K562 (cell line): Measurements from ENCODE around the gene DTX3. TPM values are rescaled to one million over a fixed set of nuclear protein-coding genes. Genes with fewer than 3 reads are reported as not detected.

Experiments
- ATAC-seq: fragments of 200-7000 bp; cut with Tn5 transposase; 3 replicates; pipeline ENCODE4 v1.9.1; 2020; ENCODE audit warnings: moderate library complexity
- BruUV-seq: library from RNA; stranded (reverse); fragments of 400-500 nt; replicated peaks from 2 replicates; lab custom pipeline; 2021; lab: Mats Ljungman, UMichigan
- CTCF ChIA-PET: fragments of 300-600 bp; formaldehyde crosslinking; extraction: SDS; loops from one replicate; lab custom pipeline; 2021; ENCODE audit warnings: low intra/inter-chr PET ratio; lab: Yijun Ruan, JAX
- POLR2A ChIA-PET: fragments of 300-600, 350-650 bp; sonication (Branson Sonifier 250); formaldehyde crosslinking; extraction: SDS; loops from one replicate; lab custom pipeline; 2021; ENCODE audit warnings: antibody characterized with exemption, inconsistent platforms; lab: Yijun Ruan, JAX
- DNase-seq, 4 experiments: peaks; one replicate each; pipeline versions ENCODE4 v3.0.0 to v3.0.0-alpha.2; 2011 to 2018; ENCODE audit warnings: low spot score in 3 of 4, mixed read lengths in 3 of 4; ENCODE audit errors: extremely low read depth in 1 of 4
- FAIRE-seq: peaks from 2 replicates; lab custom pipeline; 2011; peaks lifted over from hg19 to GRCh38; lab: Jason Lieb, UNC
- H2AFZ ChIP-seq: 2 replicates; pipeline ENCODE4 v1.6.0; 2011; ENCODE audit warnings: low read depth, low read length, control low read depth, inconsistent platforms
- H3K27ac ChIP-seq: fragments of 200-600 bp; 3 replicates; pipeline ENCODE4 v1.8.0; 2011; ENCODE audit warnings: low read depth, mild to moderate bottlenecking, control low read depth, inconsistent platforms, low read length, moderate library complexity, mixed read lengths; ENCODE audit errors: extremely low read depth
- H3K27me3 ChIP-seq, 2 experiments: fragments of 300-600 bp in 1 of 2; 2 replicates in 1 of 2; 3 replicates in 1 of 2; pipeline versions ENCODE4 v1.6.0 to v1.8.0; 2011; ENCODE audit warnings: inconsistent platforms in 2 of 2, low read length in 2 of 2, mild to moderate bottlenecking in 1 of 2, mixed read lengths in 1 of 2, moderate library complexity in 1 of 2; ENCODE audit not compliant: control insufficient read depth in 2 of 2, insufficient read depth in 2 of 2
- H3K36me3 ChIP-seq: fragments of 300-600 bp; 3 replicates; pipeline ENCODE4 v1.8.0; 2011; ENCODE audit warnings: mild to moderate bottlenecking, low read length, inconsistent platforms; ENCODE audit not compliant: control insufficient read depth, insufficient read depth
- H3K4me1 ChIP-seq, 2 experiments: fragments of 200-600 bp in 1 of 2; replicated peaks in 1 of 2; 2 replicates in 1 of 2; 3 replicates in 1 of 2; pipeline versions ENCODE4 v1.5.1 to v1.8.0; 2011; ENCODE audit warnings: inconsistent platforms in 2 of 2, low read length in 2 of 2, mild to moderate bottlenecking in 1 of 2, mixed read lengths in 1 of 2, moderate library complexity in 1 of 2; ENCODE audit not compliant: control insufficient read depth in 2 of 2, insufficient read depth in 2 of 2
- H3K4me2 ChIP-seq: 2 replicates; pipeline ENCODE4 v1.6.1; 2011; ENCODE audit warnings: low read length, control low read depth, inconsistent platforms, mixed read lengths; ENCODE audit not compliant: insufficient read depth
- H3K4me3 ChIP-seq: fragments of 200-600 bp; sonication (generic), shearing (Covaris generic); 2 replicates; pipeline ENCODE4 v1.5.1; 2016; ENCODE audit warnings: control low read depth, inconsistent platforms
- H3K79me2 ChIP-seq: fragments of 200-600 bp; 3 replicates; pipeline ENCODE4 v1.8.0; 2011; ENCODE audit warnings: low read length, inconsistent platforms; ENCODE audit not compliant: control insufficient read depth, insufficient read depth
- H3K9ac ChIP-seq, 2 experiments: 2 replicates each; pipeline versions ENCODE4 v1.6.0 to v1.6.1; 2011; ENCODE audit warnings: low read depth in 2 of 2, low read length in 2 of 2, control low read depth in 1 of 2, inconsistent platforms in 1 of 2, mild to moderate bottlenecking in 1 of 2, mixed read lengths in 1 of 2; ENCODE audit not compliant: insufficient read depth in 1 of 2
- H3K9me1 ChIP-seq: one replicate; pipeline ENCODE4 v1.6.0; 2011; ENCODE audit warnings: inconsistent platforms, mild to moderate bottlenecking, low read length, moderate library complexity; ENCODE audit not compliant: control insufficient read depth, insufficient read depth
- H3K9me3 ChIP-seq: replicated peaks from 2 replicates; pipeline ENCODE4 v1.5.1; 2011; ENCODE audit warnings: low read depth, low read length, inconsistent platforms; ENCODE audit not compliant: control insufficient read depth, insufficient read depth
- H4K20me1 ChIP-seq: replicated peaks from 2 replicates; pipeline ENCODE4 v1.6.1; 2011; ENCODE audit warnings: low read length, inconsistent platforms, mixed read lengths; ENCODE audit not compliant: control insufficient read depth, insufficient read depth
- DACH1 ChIP-seq: fragments of 450-650 bp; IDR thresholded peaks from 2 replicates; pipeline ENCODE4 v1.6.1; 2018; ENCODE audit not compliant: partially characterized antibody
- E2F1 ChIP-seq: sonication (generic); formaldehyde crosslinking; IDR thresholded peaks from 2 replicates; pipeline ENCODE4 v1.8.1; 2023; ENCODE audit warnings: mild to moderate bottlenecking, missing genetic modification reagents, moderate library complexity
- PHF20 ChIP-seq: fragments of 450-650 bp; IDR thresholded peaks from 2 replicates; pipeline ENCODE4 v1.6.1; 2018; ENCODE audit not compliant: partially characterized antibody
- SETDB1 ChIP-seq: IDR thresholded peaks from one replicate; pipeline ENCODE4 v1.6.1; 2012; ENCODE audit warnings: low read length, control low read depth, inconsistent platforms
- YY1 ChIP-seq, 3 experiments: IDR thresholded peaks; 2 replicates each; pipeline ENCODE4 v1.6.1; 2011; ENCODE audit warnings: low read length in 2 of 3, mild to moderate bottlenecking in 2 of 3, moderate library complexity in 2 of 3, borderline replicate concordance in 1 of 3, control low read depth in 1 of 3, low read depth in 1 of 3; ENCODE audit not compliant: insufficient read depth in 3 of 3, insufficient replicate concordance in 2 of 3, control insufficient read depth in 1 of 3, insufficient read length in 1 of 3; ENCODE audit errors: extremely low read depth in 1 of 3
- ZFX ChIP-seq: sonication (generic); formaldehyde crosslinking; IDR thresholded peaks from 2 replicates; pipeline ENCODE4 v1.8.0; 2022; ENCODE audit warnings: mild to moderate bottlenecking, missing genetic modification reagents, moderate library complexity
- ZKSCAN1 ChIP-seq: fragments of 150-350 bp; IDR thresholded peaks from 2 replicates; pipeline ENCODE4 v1.6.1; 2016; ENCODE audit warnings: low read depth, low read length
- ZNF778 ChIP-seq: fragments of 450-650 bp; formaldehyde crosslinking; IDR thresholded peaks from 2 replicates; pipeline ENCODE4 v1.4.0; 2020; ENCODE audit warnings: mild to moderate bottlenecking, moderate library complexity
- WGBS: fragments of 100-300 bp; shearing (Covaris generic); methylation state at CpG from one replicate; pipeline ENCODE4 v1.1.6; 2016; ENCODE audit warnings: low coverage, mixed read lengths; ENCODE audit not compliant: insufficient coverage; ENCODE audit errors: missing lambda C conversion rate; 5-methylcytosine and 5-hydroxymethylcytosine counted together
- in situ Hi-C: fragments of 300-500 bp; cut with MboI; formaldehyde crosslinking; loops from 4 replicates; pipeline ENCODE4 v1.15.0; 2018; ENCODE audit warnings: inconsistent platforms, mixed read lengths
- intact Hi-C: fragments of 100-400 bp; cut with micrococcal nuclease; formaldehyde crosslinking; loops from 2 replicates; pipeline ENCODE4 v1.14.2; 2022
- polyA plus RNA-seq, 8 experiments: library from polyadenylated mRNA; depleted of rRNA in 4 of 8; stranded (reverse) in 5 of 8; unstranded in 3 of 8; fragments of >200 nt; fragmentation: Nextera tagmentation in 2 of 8; fragmentation: Illumina TruSeq in 1 of 8; extraction: Ambion mirVana in 2 of 8; extraction: Trizol in 1 of 8; gene quantifications; 2 replicates each; pipeline versions ENCODE4 v1.2.1 to v1.2.3, GENCODE V29; 2011 to 2014; ENCODE audit warnings: inconsistent platforms in 1 of 8, missing spikeins in 1 of 8
- total RNA-seq, 7 experiments: library from RNA; depleted of rRNA in 6 of 7; stranded (reverse); fragments of >200 nt in 6 of 7; fragmentation: Illumina TruSeq in 2 of 7; extraction: Trizol in 2 of 7; gene quantifications; 2 replicates each; pipeline versions ENCODE4 v1.2.1 to v1.2.3, GENCODE V29; 2011 to 2021; ENCODE audit warnings: low replicate concordance in 1 of 7
- TF ChIP-seq, protein P1 (sequence below): fragments of 250-450 bp; sonication (Bioruptor Pico); IDR thresholded peaks from 2 replicates; pipeline ENCODE4 v1.8.0; 2021; ENCODE audit warnings: mild to moderate bottlenecking, moderate library complexity

DTX3 gene
- total and polyA plus RNA-seq, 9 of the 15 experiments (the other 6 are each of a cell fraction or from before 2014, with no cell fraction given): 0.03 to 0.09 (median 0.06) TPM; not detected in 6

DNA sequence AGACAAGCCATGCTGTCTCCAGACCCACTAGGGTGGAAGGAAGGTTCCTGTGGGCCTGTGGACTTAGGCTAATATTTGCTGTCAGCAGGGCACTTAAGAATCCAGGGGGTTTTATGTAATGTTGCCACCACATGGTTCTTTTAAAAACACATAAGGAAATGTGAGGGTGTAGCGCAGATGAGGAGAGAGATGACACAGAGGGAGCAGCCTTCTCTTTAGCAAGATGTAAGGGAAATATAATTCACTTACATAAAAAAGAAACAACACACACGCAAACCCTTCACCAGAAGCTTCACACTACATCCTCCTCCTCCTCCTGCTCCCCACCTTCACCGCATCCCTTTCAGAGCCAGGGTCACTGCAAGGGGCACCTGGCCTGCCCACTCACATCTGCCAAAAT is 18.5 kb upstream of the DTX3 start:
- WGBS: 95% methylated on average over 3 of the region's 3 CpGs
- in situ Hi-C loops: no loop called here

More for the DNA sequence above, 18.5 kb upstream of the DTX3 start:
- FAIRE-seq: no peak
- ATAC-seq: no peak
- H3K36me3 ChIP-seq: peaks cover 40% of the 10 kb centered on the region; the same call in 2 of the 3 replicates
- H3K9me1 ChIP-seq: no peaks in the 10 kb centered on the region
- H3K4me1 ChIP-seq: peaks cover 13 to 14% of the 10 kb centered on the region in 2 experiments
- DNase-seq: no peak
- no peaks in the 10 kb centered on the region for H3K27me3 ChIP-seq
- peaks cover 3% of the 10 kb centered on the region; the same call in 1 of the 2 replicates for H4K20me1 ChIP-seq
- no peak overlapping the region for H3K27ac ChIP-seq
- POLR2A ChIA-PET: interaction anchor here (0.8 to 1.1 kb wide), 2 partner anchors 66 to 70 kb away, joined by 3 to 4 read pairs; partner anchors contain the start of gene DDIT3
- CTCF ChIA-PET: no interaction called here
- no peak overlapping the region for H3K4me3 ChIP-seq
- no peak overlapping the region for H3K4me2 ChIP-seq
- no peak for TF ChIP-seq ZNF778 (CRISPR knock-in tag)
- no peak for TF ChIP-seq E2F1 (CRISPR knock-in tag)
- TF ChIP-seq ZFX: no peak
- TF ChIP-seq SETDB1: no peak
- TF ChIP-seq YY1 (IDR thresholded peaks at IDR 0.05; ENCODE audit: borderline replicate concordance in 1 of 3, control insufficient read depth in 1 of 3, extremely low read depth in 1 of 3, insufficient read depth in 3 of 3, insufficient read length in 1 of 3, insufficient replicate concordance in 2 of 3, low read depth in 1 of 3, low read length in 2 of 3): no peak
- no peak for TF ChIP-seq PHF20
- no peak for TF ChIP-seq DACH1
- TF ChIP-seq, protein P1, sequence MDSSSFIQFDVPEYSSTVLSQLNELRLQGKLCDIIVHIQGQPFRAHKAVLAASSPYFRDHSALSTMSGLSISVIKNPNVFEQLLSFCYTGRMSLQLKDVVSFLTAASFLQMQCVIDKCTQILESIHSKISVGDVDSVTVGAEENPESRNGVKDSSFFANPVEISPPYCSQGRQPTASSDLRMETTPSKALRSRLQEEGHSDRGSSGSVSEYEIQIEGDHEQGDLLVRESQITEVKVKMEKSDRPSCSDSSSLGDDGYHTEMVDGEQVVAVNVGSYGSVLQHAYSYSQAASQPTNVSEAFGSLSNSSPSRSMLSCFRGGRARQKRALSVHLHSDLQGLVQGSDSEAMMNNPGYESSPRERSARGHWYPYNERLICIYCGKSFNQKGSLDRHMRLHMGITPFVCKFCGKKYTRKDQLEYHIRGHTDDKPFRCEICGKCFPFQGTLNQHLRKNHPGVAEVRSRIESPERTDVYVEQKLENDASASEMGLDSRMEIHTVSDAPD: no peak
- no peak for TF ChIP-seq ZKSCAN1
- H3K9ac ChIP-seq: no peak overlapping the region
- intact Hi-C loops: loop anchor here (1.0 kb wide), 1 partner anchor 143 kb away; no protein-coding TSS in a partner anchor
- H2AFZ ChIP-seq: no peak overlapping the region
- no TSS peak for BruUV-seq
- peaks cover 1% of the 10 kb centered on the region; the same call in 2 of the 3 replicates for H3K79me2 ChIP-seq
- no peaks in the 10 kb centered on the region for H3K9me3 ChIP-seq
